Gastroesophageal sphincter (tissue), 4 donors: ENCODE results near the gene TUBB6. TPM values are rescaled to one million over a fixed set of nuclear protein-coding genes. Genes with fewer than 3 reads are reported as not detected.

Experiments used
- ATAC-seq: fragments of 150-250 bp; one replicate; pipeline ENCODE4 v1.9.1; 2016; ENCODE audit warnings: mild to moderate bottlenecking, moderate library complexity
- H3K27ac ChIP-seq, 4 donors: fragments of 200-600 bp; sonication (generic) in 3 of 4; 1 replicate in 3 of 4; 2 replicates in 1 of 4; pipeline ENCODE4 v1.5.1; 2016 to 2019
- H3K27me3 ChIP-seq: fragments of 200-600 bp; sonication (generic); one replicate; pipeline ENCODE4 v1.5.1; 2019
- H3K36me3 ChIP-seq, 2 donors: fragments of 200-600 bp; sonication (generic); one replicate each; pipeline ENCODE4 v1.5.1; 2019; ENCODE audit warnings: control low read depth in 1 of 2
- H3K4me1 ChIP-seq, 3 donors: fragments of 200-600 bp; sonication (generic); 1 replicate in 2 of 3; 2 replicates in 1 of 3; pipeline ENCODE4 v1.5.1; 2016 to 2019; ENCODE audit warnings: control low read depth in 2 of 3
- H3K4me3 ChIP-seq, 2 donors: fragments of 200-600 bp; sonication (generic); one replicate each; pipeline ENCODE4 v1.5.1; 2019; ENCODE audit warnings: mild to moderate bottlenecking in 1 of 2, moderate library complexity in 1 of 2
- H3K9me3 ChIP-seq, 3 donors: fragments of 200-600 bp; sonication (generic); one replicate each; pipeline ENCODE4 v1.5.1; 2017 to 2019; ENCODE audit warnings: control low read depth in 2 of 3
- CTCF ChIP-seq, 4 experiments: fragments of 200-600 bp in 2 of 4; fragments of 450-650 bp in 2 of 4; sonication (generic) in 1 of 4; IDR thresholded peaks; one replicate each; pipeline ENCODE4 v1.5.1; 2017 to 2019; ENCODE audit warnings: antibody characterized with exemption in 4 of 4, mild to moderate bottlenecking in 2 of 4, moderate library complexity in 2 of 4
- EP300 ChIP-seq: sonication (generic); formaldehyde crosslinking; IDR thresholded peaks from one replicate; pipeline ENCODE4 v1.6.1; 2017; ENCODE audit warnings: antibody characterized with exemption, mild to moderate bottlenecking
- POLR2A ChIP-seq, 2 donors: fragments of 450-650 bp; IDR thresholded peaks; one replicate each; pipeline ENCODE4 v1.6.1; 2017; ENCODE audit warnings: antibody characterized with exemption in 2 of 2, mild to moderate bottlenecking in 2 of 2, moderate library complexity in 1 of 2
- POLR2AphosphoS5 ChIP-seq: sonication (generic); formaldehyde crosslinking; IDR thresholded peaks from one replicate; pipeline ENCODE4 v1.6.1; 2017; ENCODE audit warnings: antibody characterized with exemption
- WGBS, 2 donors: methylation state at CpG; one replicate each; pipeline ENCODE4 v1.1.5; 2018; ENCODE audit warnings: low coverage in 1 of 2; 5-methylcytosine and 5-hydroxymethylcytosine counted together
- small RNA-seq, 4 donors: library from RNA; depleted of rRNA; stranded (forward); fragments of <200 nt; gene quantifications; one replicate each; pipeline ENCODE3, GENCODE V24; 2016
- total RNA-seq, 4 donors: library from RNA; depleted of rRNA; stranded (reverse); fragments of >200 nt; gene quantifications; one replicate each; pipeline ENCODE4 v1.1.0, GENCODE V29; 2016

TUBB6 gene
- total RNA-seq, 4 donors from 2014 or later, result 398 to 983 (median 654) TPM

GRCh38 chr18:12374401-12374800, 66.4 kb downstream of the TUBB6 start:
- H3K36me3 ChIP-seq, result peaks cover 0 to 17% of the 10 kb centered on the region in 2 donors
- H3K9me3 ChIP-seq, result no peaks in the 10 kb centered on the region
- ATAC-seq, result no peak
- H3K27ac ChIP-seq, result no peak overlapping the region
- TF ChIP-seq EP300 (no peak), POLR2AphosphoS5 (no peak), POLR2A (IDR thresholded peaks at IDR 0.05) (no peak), CTCF (IDR thresholded peaks at IDR 0.05) (no peak)
- H3K4me3 ChIP-seq, result no peak overlapping the region
- WGBS, 2 donors, result 85 to 94% methylated on average over 3 to 4 of the region's 6 CpGs
- peaks cover 0 to 54% (median 8%) of the 10 kb centered on the region in 3 donors for H3K4me1 ChIP-seq
- no peaks in the 10 kb centered on the region for H3K27me3 ChIP-seq

Small RNA genes lying within 50 kb of the gene (small RNA-seq; reads per million reads assigned to genes)
- gene RNU6-170P, result 0 reads per million in 4 donors

Other genes starting within 250 kb of the TUBB6 start
- gene ANKRD62, start 214.4 kb upstream of the TUBB6 start, total RNA-seq, result not detected
- 1 to 10 TPM in 1 of 4 donors, under 1 TPM in 2, not detected in 1; 0.31 to 5.1 (median 0.59) TPM for gene CIDEA, start 53.9 kb upstream of the TUBB6 start, total RNA-seq
- gene AFG3L2, start 69.0 kb downstream of the TUBB6 start, total RNA-seq, result 10 to 100 TPM; 38.4 to 52.9 (median 40.8) TPM
- 1 to 10 TPM; 2.6 to 4.7 (median 3.2) TPM for gene PRELID3A, start 99.7 kb downstream of the TUBB6 start, total RNA-seq